ENCODE measurements around the gene IWS1.

DNA sequence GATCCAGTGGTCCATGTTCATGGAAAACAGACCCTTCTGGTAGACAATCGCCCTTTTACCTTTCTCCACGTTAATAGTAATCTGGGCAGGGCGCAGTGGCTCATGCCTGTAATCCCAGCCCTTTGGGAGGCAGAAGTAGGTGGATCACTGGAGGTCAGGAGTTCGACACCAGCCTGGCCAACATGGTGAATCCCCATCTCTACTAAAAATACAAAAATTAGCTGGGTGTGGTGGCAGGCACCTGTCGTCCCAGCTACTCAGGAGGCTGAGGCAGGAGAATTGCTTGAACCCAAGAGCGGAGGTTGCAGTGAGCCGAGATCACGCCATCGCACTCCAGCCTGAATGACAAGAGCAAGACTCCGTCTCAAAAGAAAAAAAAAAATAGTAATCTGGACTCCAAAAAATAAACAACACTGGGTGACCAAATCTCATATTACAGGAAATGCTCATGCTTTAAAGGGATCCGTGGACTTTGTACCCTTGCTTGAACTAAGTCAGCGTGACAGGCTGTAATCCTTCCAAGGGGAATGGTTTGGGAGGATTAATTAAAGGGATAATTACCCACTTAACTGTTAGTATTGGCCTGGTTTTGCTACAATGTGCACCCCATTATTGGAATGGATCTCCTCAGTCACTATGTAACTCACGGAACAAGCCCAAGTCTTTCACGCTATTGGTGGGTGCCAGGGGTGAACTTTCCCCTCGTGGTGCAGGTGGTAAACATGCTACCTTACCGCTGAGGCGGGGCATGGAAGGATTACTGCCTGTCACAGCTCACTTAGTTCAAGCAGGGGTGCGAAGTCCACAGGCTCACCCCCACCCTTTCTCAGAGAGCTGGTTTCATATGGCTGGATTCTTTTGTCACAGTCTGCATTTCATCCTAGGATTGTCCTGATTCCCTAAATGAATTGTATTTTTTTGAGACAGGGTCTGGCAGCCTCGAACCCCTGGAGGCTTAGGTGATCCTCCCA, 71.4 kb downstream of the IWS1 start:
- TF ChIP-seq POLR2A (IDR thresholded peaks at IDR 0.05) (no peak), POLR2AphosphoS5 (IDR thresholded peaks at IDR 0.05) (no peak)
- TF ChIP-seq, protein P1, sequence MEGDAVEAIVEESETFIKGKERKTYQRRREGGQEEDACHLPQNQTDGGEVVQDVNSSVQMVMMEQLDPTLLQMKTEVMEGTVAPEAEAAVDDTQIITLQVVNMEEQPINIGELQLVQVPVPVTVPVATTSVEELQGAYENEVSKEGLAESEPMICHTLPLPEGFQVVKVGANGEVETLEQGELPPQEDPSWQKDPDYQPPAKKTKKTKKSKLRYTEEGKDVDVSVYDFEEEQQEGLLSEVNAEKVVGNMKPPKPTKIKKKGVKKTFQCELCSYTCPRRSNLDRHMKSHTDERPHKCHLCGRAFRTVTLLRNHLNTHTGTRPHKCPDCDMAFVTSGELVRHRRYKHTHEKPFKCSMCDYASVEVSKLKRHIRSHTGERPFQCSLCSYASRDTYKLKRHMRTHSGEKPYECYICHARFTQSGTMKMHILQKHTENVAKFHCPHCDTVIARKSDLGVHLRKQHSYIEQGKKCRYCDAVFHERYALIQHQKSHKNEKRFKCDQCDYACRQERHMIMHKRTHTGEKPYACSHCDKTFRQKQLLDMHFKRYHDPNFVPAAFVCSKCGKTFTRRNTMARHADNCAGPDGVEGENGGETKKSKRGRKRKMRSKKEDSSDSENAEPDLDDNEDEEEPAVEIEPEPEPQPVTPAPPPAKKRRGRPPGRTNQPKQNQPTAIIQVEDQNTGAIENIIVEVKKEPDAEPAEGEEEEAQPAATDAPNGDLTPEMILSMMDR (IDR thresholded peaks at IDR 0.05) = no peak

All from breast epithelium (tissue), 3 donors.